ENCODE measurements around the gene DQX1.

- TF ChIP-seq CTCF (conservative IDR thresholded peaks at IDR 0.05; ENCODE audit: low read depth, low read length) (no peak), USF2 (IDR thresholded peaks at IDR 0.05; ENCODE audit: low read depth, low read length) (no peak), RAD21 (IDR thresholded peaks at IDR 0.05; ENCODE audit: low read length) (no peak)
Observed at GRCh38 chr2:74503506-74504475, 22.2 kb downstream of the DQX1 start.

All from IMR-90 (cell line).